Small intestine (tissue), 7 donors: Measurements from ENCODE around the gene CPNE1. TPM values are rescaled to one million over a fixed set of nuclear protein-coding genes. Genes with fewer than 3 reads are reported as not detected.
A peak's percentile ranks its signal among the peaks of the same experiment; 100 is the strongest.

Experiments used
- DNase-seq, 2 donors: peaks; one replicate each; pipeline versions ENCODE4 v3.0.0 to v3.0.0-alpha.2; 2013
- FAIRE-seq: peaks from 2 replicates; lab custom pipeline; 2012; peaks lifted over from hg19 to GRCh38; lab: Jason Lieb, UNC
- H3K27ac ChIP-seq, 3 donors: one replicate each; pipeline ENCODE4 v1.5.1; 2013; ENCODE audit warnings: low read length in 2 of 3, mild to moderate bottlenecking in 2 of 3, control low read depth in 1 of 3, inconsistent platforms in 1 of 3, low read depth in 1 of 3, moderate library complexity in 1 of 3
- H3K27me3 ChIP-seq, 3 donors: one replicate each; pipeline ENCODE4 v1.6.1; 2013; ENCODE audit warnings: low read length in 3 of 3, inconsistent platforms in 1 of 3; ENCODE audit not compliant: control insufficient read depth in 3 of 3, insufficient read depth in 3 of 3
- H3K36me3 ChIP-seq, 3 donors: one replicate each; pipeline ENCODE4 v1.6.1; 2013; ENCODE audit warnings: low read length in 3 of 3, inconsistent platforms in 1 of 3, low read depth in 1 of 3, mild to moderate bottlenecking in 1 of 3, moderate library complexity in 1 of 3; ENCODE audit not compliant: control insufficient read depth in 3 of 3, insufficient read depth in 2 of 3
- H3K4me1 ChIP-seq, 3 donors: one replicate each; pipeline ENCODE4 v1.6.1; 2013; ENCODE audit warnings: low read length in 2 of 3, inconsistent platforms in 1 of 3, low read depth in 1 of 3, mild to moderate bottlenecking in 1 of 3, moderate library complexity in 1 of 3; ENCODE audit not compliant: control insufficient read depth in 3 of 3, insufficient read depth in 2 of 3
- H3K4me3 ChIP-seq, 3 donors: one replicate each; pipeline ENCODE4 v1.5.1; 2013; ENCODE audit warnings: low read length in 3 of 3, control low read depth in 1 of 3, inconsistent platforms in 1 of 3, low read depth in 1 of 3, mild to moderate bottlenecking in 1 of 3, moderate library complexity in 1 of 3
- H3K9me3 ChIP-seq, 2 donors: one replicate each; pipeline ENCODE4 v1.6.1; 2013; ENCODE audit warnings: low read depth in 1 of 2, low read length in 1 of 2; ENCODE audit not compliant: control insufficient read depth in 2 of 2, insufficient read depth in 1 of 2
- WGBS, 3 donors: extraction: QIAGEN DNeasy Blood & Tissue Kit; methylation state at CpG; one replicate each; pipeline ENCODE4 v1.1.7; 2013; 5-methylcytosine and 5-hydroxymethylcytosine counted together
- polyA plus RNA-seq, 4 donors: library from polyadenylated mRNA; stranded (reverse) in 3 of 4; unstranded in 1 of 4; fragments of 200-250 nt in 3 of 4; fragments of 120-200 nt in 1 of 4; gene quantifications; one replicate each; pipeline versions ENCODE4 v1.2.1 to v1.2.3, GENCODE V29; 2013
- donor health status: healthy with polysubstance abuse.
- donor health status: control.
- donor health status: control.
- donor health status: Bipolar disorder and iron deficiency.
- donor health status: healthy.

Gene CPNE1
- polyA plus RNA-seq, 4 donors: 94.3 to 132 (median 113) TPM

GRCh38 chr20:35607003-35607735 lies 57.5 kb downstream of the CPNE1 start:
- peak overlapping the region in 1 of 3 donors; percentile 50 for H3K27ac ChIP-seq
- FAIRE-seq: no peak
- no peak for DNase-seq
- no peak overlapping the region for H3K4me3 ChIP-seq
- H3K4me1 ChIP-seq: peaks cover 0 to 4% (median under 1%) of the 10 kb centered on the region in 3 donors
- no peaks in the 10 kb centered on the region for H3K36me3 ChIP-seq
- no peaks in the 10 kb centered on the region for H3K9me3 ChIP-seq
- H3K27me3 ChIP-seq: peaks cover 0 to 4% (median 0%) of the 10 kb centered on the region in 3 donors
- 67 to 73% (median 68%) methylated on average over 14 of the region's 14 CpGs for WGBS, 3 donors

- peaks cover 1 to 10% (median 2%) of the 10 kb centered on the region in 3 donors for H3K4me1 ChIP-seq
- H3K9me3 ChIP-seq: no peaks in the 10 kb centered on the region
- H3K27me3 ChIP-seq: peaks cover 0 to 13% (median 0%) of the 10 kb centered on the region in 3 donors
- H3K27ac ChIP-seq: peak overlapping the region in 1 of 3 donors; percentile 71
- FAIRE-seq (no peak), DNase-seq (no peak)
- H3K4me3 ChIP-seq: no peak overlapping the region
- 85 to 94% (median 88%) methylated on average over 4 of the region's 4 CpGs for whole genome bisulfite sequencing, 3 donors
- H3K36me3 ChIP-seq: no peaks in the 10 kb centered on the region
Measured at GRCh38 chr20:35606127-35606526, 58.6 kb downstream of the CPNE1 start.

DNA sequence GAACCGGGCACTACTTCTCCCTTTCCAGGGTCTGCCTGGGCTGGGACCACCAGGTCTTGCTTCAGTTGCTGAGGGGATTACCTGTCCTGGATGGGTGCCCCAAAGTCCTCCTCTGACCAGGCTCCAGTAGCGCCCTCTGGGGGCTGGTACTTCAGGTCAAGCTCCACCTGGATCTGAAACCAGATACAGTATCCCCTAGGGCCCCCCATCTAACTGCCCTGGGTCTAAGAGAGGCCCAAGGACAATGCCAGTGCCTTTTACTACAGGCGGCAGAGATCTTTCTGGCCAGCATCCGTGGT lies 60.3 kb downstream of the CPNE1 start:
- Histone ChIP-seq H3K4me1 (peaks cover 1 to 17% (median 2%) of the 10 kb centered on the region in 3 donors), H3K27ac (peak overlapping the region in 1 of 3 donors; percentile 7), H3K4me3 (no peak overlapping the region), H3K36me3 (no peaks in the 10 kb centered on the region), H3K27me3 (peaks cover 0 to 28% (median 3%) of the 10 kb centered on the region in 3 donors), H3K9me3 (no peaks in the 10 kb centered on the region)
- no peak for FAIRE-seq
- 31 to 41% (median 33%) methylated on average over 4 of the region's 4 CpGs for WGBS, 3 donors
- peak; percentile 23 to 57 for DNase-seq

- no peak overlapping the region for H3K4me3 ChIP-seq
- peak in 1 of 2 donors; percentile 55 for DNase-seq
- WGBS, 3 donors: 72 to 85% (median 75%) methylated on average over 11 of the region's 11 CpGs
- H3K27ac ChIP-seq: peak overlapping the region in 1 of 3 donors; percentile 7
- H3K9me3 ChIP-seq: no peaks in the 10 kb centered on the region
- FAIRE-seq: no peak
- H3K27me3 ChIP-seq: peaks cover 0 to 28% (median 6%) of the 10 kb centered on the region in 3 donors
- H3K4me1 ChIP-seq: peaks cover 1 to 17% (median 2%) of the 10 kb centered on the region in 3 donors
- H3K36me3 ChIP-seq: no peaks in the 10 kb centered on the region
Measured at GRCh38 chr20:35603695-35604448, 60.8 kb downstream of the CPNE1 start.

- H3K4me3 ChIP-seq: no peak overlapping the region
- no peaks in the 10 kb centered on the region for H3K36me3 ChIP-seq
- H3K4me1 ChIP-seq: peaks cover 1 to 17% (median 2%) of the 10 kb centered on the region in 3 donors
- FAIRE-seq (no peak), DNase-seq (no peak)
- WGBS, 3 donors: 91 to 97% (median 93%) methylated on average over 15 of the region's 15 CpGs
- H3K27ac ChIP-seq: no peak overlapping the region
- peaks cover 0 to 28% (median 6%) of the 10 kb centered on the region in 3 donors for H3K27me3 ChIP-seq
- no peaks in the 10 kb centered on the region for H3K9me3 ChIP-seq
Measured at GRCh38 chr20:35602851-35603495, 61.7 kb downstream of the CPNE1 start.

- WGBS, 3 donors: 31 to 35% (median 34%) methylated on average over 27 to 30 of the region's 30 CpGs
- peaks cover 0 to 28% (median 6%) of the 10 kb centered on the region in 3 donors for H3K27me3 ChIP-seq
- FAIRE-seq (no peak), DNase-seq (no peak)
- peak overlapping the region in 2 of 3 donors; percentile 42 to 48 for H3K4me3 ChIP-seq
- H3K36me3 ChIP-seq: no peaks in the 10 kb centered on the region
- peak overlapping the region in 1 of 3 donors; percentile 53 for H3K27ac ChIP-seq
- H3K9me3 ChIP-seq: no peaks in the 10 kb centered on the region
- peaks cover 1 to 17% (median 2%) of the 10 kb centered on the region in 3 donors for H3K4me1 ChIP-seq
Measured at GRCh38 chr20:35601990-35602389, 62.7 kb downstream of the CPNE1 start.

GRCh38 chr20:35600993-35601973 lies 63.4 kb downstream of the CPNE1 start:
- H3K4me1 ChIP-seq: peaks cover 1 to 17% (median 2%) of the 10 kb centered on the region in 3 donors
- no peaks in the 10 kb centered on the region for H3K9me3 ChIP-seq
- no peaks in the 10 kb centered on the region for H3K36me3 ChIP-seq
- 0 to 1% (median 1%) methylated on average over 86 to 103 of the region's 103 CpGs for WGBS, 3 donors
- FAIRE-seq (no peak), DNase-seq (peak; percentile 76 to 88)
- peaks cover 0 to 29% (median 6%) of the 10 kb centered on the region in 3 donors for H3K27me3 ChIP-seq
- peak overlapping the region in 2 of 3 donors; percentile 42 to 48 for H3K4me3 ChIP-seq
- H3K27ac ChIP-seq: peak overlapping the region in 1 of 3 donors; percentile 53
